Midbrain (tissue), 1 donor: ENCODE measurements around the gene HIPK2.

Source experiments
- DNase-seq: peaks from one replicate; lab custom pipeline; 2025; lab: John Stamatoyannopoulos, UW

Gene HIPK2

GRCh38 chr7:139752604-139753003, 25.2 kb downstream of the HIPK2 start:
- DNase-seq, result no peak

DNA sequence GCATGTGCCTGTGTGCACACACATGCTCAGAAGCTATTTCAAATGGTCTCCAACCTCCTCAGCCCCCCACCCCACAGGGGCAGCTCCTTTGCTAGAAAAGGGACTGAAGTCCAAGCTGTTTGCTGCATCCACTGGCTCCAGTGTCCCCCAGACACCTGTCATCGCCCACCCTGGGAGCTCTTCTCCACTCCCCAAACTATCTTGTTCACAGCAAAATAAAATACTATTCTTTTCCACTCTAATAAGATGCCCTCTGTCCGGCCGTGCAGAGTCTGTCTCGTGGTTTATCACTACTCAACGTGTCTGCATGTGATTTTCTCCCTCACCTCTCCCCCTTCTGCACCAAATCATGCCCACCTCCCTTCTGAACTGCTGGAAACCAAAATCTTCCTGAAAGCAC, 25.6 kb downstream of the HIPK2 start:
- no peak for DNase-seq

DNA sequence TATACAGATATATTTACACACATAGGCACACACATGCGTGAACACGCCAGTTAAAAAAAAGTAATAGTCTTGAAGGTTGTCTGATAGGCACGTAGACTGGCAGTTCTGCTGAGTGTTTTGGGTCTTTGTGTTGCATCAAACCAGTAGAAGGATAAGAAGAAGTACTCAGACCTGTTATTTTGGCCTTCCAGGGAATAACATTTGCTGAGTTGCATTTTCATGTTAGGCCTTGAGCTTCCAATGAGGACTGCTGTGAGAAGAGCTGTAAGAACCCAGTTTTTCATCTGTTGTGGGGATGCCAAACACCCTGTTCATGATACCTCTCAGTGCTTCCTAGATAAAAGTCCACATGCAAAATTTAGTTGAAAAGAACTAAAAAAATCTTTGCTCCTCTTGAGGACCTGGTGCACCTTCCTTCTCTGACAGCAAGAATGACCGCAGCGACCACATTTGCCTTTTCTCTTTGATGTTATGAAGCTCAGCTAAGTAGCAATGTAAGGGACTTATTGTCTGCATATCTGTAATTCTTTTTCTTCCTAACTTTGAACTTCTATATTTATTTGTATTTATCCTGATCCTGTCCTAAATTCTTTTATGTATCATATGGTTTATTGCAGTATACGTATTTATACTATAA, 27.2 kb downstream of the HIPK2 start:
- no peak for DNase-seq

- DNase-seq, result no peak
Measured at GRCh38 chr7:139749545-139749944, 28.3 kb downstream of the HIPK2 start.

- DNase-seq, result no peak
Measured at GRCh38 chr7:139748941-139749340, 28.9 kb downstream of the HIPK2 start.

GRCh38 chr7:139748373-139748765, 29.4 kb downstream of the HIPK2 start:
- no peak for DNase-seq

DNA sequence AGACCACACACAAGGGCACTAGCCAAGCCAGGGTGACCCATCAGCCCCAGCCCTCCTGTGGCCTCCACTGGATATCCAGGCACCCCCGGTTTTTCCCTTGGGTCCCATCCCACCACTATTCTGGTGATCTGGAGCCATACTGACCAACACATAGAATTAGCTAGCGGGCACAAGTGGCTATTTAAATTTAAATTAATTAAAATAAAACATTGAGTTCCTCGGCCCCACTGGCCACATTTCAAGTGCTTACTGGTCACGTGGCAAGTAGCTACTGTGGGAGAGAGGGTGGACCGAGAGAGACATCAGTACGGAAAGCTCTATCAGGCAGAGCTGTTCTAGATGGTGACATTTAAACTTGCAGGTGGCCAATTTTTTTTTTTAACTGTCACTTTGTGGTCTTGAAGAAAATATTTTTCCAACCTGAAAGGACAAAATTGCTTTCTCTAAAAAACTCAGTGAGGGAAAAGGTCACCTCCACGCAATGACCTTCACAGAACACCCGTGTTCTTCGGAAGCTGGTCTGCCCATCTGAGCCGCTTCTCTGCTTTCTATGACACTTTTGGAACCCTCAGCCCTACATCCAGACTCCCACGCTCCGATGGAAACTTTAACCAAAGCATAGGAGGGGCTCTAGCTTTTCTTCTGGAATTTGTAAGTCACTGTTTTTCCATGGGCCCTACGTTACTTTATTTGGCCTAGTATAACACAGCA, 30.0 kb downstream of the HIPK2 start:
- DNase-seq, result no peak

DNA sequence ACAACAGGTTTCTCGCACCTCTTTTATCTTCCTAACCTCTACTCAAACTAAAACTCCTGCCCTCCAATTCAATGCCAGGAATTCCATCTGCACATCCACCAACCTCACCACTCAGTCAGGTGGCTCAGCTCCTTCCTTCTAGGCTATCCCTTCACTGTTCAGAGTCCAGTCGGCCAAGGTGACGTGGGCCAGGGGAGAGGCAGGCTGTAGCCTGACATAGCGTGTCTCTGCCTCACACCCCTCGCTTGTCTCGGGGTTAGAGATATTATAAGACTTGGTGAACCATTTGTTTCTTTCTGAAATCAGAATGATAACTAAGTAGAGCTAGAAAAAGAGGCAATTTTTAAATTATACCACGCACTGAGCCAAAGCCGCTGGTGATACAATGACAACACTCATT, 31.1 kb downstream of the HIPK2 start:
- no peak for DNase-seq

DNA sequence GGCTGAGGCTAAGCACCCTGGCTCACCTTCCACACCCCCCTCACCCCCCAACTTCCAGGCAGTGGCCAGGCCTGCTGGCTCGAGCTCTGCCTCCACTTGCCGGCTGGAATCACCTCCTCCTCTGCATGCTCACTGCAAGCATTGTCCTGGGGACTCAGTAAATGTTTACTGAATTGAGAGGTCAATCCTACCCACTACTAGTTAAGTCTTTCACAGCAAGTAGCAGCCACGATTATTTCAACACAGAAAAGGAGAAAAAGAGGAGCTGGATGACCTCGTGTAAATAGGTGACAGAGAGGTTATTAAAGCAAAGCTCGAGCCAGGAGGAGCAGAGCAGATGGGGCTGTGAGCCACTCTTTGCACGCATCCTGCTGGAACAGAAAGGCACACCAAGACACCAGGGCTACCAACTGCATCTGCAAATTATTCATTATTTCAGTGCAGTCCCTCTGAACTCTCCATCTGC, 32.1 kb downstream of the HIPK2 start:
- no peak for DNase-seq

DNA sequence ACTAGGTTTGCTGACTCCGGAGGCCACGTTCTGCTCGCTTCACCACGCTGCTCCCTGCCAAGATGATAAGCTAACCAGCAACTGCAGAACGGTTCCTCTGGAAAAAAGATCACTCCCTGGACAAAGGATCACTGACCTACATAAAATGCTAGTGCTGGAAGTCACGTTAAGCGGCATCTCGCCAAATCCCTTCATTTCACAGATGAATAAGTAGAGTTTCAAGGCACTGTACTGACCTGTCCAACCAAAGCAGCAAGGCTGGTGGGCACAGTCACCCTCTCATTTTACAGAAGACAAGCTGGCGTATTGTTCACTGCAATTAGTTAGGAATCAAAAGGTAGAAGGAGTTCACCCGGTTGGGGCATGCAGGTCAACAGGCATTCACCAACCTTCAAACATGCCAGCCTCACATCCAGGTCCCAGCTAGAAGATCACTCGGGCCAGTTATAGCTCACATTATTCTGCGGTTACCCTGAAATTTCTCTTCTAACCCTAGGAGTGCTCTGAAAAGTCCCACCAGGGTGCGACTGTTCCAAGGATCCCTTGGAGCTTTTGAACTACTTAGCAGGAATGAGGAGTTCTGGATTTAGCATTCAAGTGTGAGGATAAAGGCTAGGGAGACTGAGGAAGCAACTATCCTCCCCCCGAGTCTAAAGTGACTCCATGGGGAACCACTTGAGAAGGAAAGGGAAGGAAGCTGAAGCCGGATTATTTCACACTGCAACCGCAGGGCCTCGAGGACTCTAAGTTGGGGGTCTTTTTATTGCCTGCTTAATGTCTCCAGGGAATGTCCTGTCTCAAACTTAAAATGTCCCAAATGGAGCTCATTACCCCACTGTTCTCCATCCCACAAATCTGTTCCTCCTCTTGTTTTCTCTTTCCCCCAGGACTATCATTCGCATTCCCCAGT, 32.8 kb downstream of the HIPK2 start:
- DNase-seq, result no peak

GRCh38 chr7:139743967-139744767, 33.6 kb downstream of the HIPK2 start:
- DNase-seq, result no peak

DNA sequence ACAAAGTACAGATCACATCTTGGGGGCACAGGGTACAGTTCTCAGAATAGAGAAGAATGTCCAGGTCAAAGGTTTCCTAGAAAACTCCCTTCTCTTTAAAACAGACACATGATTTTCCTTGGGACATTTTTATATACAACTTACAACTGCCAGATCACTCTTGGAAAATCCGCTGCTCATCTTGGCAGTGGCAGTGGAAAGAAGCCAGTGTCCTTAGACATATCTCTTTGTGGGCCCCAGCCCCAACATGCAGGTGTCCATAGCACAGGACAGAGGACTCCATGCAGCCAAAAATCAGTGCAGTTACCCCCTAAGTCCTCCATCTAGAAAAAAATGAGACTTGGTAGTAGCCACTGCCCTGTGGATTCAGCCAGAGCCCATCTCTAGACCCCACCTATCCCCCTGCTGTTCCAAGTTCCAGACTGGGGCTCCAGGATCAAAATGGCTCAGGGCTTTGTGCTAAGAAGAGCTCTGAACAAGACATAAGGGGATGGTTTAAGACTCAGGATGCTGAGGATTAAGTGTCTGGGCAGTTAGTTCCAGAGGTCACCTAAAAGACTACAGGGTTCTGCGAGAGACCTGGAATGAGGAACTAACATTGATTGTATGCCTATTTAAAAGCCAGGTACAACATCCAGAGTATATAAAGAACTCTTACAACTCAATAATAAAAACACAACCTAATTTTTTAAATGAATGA, 34.4 kb downstream of the HIPK2 start:
- DNase-seq, result no peak

DNA sequence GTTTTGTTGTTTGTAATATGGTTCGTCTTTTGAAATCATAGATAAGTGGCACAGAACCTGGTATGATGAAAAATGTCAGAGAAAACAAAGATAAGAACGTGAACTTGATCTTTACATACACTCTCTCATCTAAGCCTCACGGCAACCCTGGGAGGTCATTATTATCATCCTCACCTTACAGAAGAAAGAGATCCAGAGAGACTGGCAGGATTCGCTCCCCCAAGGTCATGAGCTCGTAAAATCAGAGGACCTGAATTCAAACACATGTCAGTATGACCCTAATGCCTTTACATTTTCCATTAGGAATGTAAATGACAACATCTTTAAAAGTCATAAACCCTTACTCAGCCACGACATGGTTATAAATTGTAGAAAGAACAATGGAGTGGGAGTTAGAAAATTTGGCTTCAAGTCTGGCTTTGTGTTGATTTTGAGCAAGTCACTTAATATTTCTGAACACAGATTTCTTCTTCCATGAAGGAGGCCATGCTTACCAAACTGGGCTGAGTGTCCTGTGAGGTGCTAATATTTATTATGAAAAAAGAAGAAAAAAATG, 35.9 kb downstream of the HIPK2 start:
- DNase-seq, result no peak

DNA sequence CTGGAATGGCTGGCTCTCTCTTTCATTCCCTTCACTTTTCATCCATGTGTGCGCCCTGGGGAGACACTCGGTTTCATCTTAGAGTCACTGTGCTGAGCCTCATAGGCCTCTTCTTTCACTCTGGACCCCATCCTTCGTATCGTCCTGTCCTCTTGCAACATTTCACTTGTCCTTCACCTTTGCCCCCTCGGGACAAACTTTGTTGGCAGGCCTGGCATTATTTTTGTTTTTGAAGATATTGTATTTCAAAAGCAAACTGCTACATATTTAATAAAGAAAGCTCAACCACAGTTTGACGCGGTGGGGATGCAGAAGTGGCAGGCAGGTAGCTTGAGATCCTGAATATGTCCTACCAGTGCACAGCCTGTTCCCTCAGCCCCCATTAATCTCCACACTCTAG, 36.6 kb downstream of the HIPK2 start:
- DNase-seq, result no peak

DNA sequence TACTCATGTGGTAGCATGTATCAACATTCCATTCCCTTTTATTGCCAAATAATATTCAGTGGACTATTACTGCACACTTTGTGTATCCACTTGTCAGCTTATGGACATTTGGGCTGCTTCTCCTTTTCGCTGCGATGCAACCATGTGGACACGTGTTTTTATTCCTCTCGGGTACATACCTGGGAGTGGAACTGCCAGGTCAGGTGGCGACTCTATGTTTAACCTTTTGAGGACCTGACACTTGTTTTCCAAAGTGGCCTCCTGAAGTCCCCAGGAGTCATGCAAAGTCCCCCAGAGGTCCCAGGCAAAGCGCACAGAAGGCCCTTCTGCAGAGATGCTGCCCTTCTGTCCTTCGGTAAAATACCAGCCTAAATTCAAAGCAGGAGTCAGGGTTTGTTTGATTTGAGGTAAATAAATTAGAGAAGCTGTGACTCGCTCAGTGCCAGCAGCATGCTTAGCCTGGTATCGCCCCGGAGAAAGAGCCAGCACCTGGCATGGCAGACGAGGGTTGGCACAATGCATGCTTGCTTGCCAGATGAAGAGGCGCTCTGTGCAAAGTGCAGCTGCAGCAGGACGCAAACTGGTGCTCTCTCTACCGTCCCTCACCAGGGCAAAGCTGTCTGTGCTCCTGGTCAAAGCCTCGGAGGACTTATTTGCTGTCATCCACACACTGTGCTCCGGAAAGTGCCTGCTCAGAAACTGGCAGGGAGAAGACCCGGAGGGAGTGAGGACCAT, 37.8 kb downstream of the HIPK2 start:
- peak; percentile 77 for DNase-seq

DNA sequence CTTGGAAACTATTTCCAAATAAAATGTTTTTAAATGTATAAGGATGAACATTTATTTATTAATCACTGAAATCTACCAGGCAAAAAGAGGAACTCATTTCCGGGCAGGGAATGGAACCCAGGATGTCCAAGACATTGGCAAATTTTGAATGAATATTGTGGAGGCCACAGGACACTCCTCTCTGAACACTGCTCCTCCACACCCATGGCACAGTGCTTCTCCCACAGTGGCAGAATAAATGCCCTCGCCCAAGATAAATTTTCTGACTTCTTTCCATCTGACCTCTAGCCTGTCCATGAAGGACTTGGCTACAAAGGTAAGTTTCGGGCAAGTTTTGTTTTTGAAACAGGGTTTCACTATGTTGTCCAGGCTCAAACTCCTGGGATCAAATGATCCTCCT, 39.0 kb downstream of the HIPK2 start:
- DNase-seq, result no peak

DNA sequence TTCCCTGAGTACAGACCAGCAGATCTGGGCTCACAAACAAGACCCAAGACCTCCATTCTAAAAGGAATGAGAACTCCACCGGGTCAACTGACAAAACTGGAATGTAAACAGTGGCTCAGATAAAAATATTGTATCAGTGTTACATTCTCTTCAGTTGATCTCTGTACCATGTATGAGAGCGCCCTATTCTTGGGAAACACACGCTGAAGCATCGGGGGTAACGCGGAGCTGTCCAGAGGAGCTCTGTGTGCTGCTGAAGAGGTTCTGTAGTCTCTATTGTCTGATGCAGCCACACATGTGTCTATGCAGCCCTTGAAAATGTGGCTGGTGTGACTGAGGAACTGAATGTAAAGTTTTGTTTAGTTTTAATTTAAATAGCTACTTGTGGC, 39.7 kb downstream of the HIPK2 start:
- peak; percentile 74 for DNase-seq

DNA sequence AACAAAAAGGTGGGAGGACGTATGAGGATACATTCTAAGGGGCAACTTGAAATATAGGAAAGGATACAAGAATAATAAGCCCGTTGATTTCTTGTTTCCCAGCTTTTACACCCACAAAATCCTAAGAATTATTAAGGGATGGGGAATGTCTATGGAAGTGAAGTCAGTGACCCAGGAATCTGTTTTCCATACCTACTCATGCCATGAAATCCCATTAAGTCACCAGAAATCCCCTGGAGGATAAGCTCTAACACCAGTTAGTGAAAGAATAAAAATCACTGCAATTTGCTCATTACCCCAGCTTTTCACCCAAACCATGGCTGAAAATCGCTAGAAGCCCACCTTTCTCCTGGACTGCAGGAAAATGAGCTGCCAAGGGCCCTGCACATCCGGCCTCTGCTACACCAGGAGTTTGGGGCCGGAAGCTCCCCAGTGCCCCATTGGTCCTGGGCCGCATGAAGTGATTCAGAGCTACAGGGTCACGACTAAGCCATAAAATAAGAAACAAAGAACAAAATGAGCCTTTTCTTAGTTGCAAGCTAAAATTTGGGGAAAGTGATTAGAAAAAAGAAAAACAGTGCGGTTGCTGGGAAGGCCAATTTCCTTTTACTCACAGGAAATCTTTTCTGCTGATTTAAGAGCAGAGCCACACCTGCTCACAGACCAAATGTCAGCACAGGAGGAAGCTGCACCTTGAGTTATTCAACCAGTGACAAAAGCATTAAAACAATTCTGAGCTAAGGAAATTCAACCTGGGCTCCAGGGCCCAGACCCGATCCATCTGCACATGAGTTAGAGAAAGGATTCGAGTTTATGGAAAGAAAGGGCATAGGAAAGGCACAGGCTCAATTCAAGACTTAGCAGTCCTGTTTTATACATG, 40.3 kb downstream of the HIPK2 start:
- DNase-seq, result no peak

GRCh38 chr7:139735912-139736595, 41.7 kb downstream of the HIPK2 start:
- no peak for DNase-seq
